ENCODE results near the gene HBEGF. TPM values are rescaled to one million over a fixed set of nuclear protein-coding genes. Genes with fewer than 3 reads are reported as not detected.

Gene HBEGF
- total RNA-seq, 1 experiment from 2014 or later, result 2.4 TPM

DNA sequence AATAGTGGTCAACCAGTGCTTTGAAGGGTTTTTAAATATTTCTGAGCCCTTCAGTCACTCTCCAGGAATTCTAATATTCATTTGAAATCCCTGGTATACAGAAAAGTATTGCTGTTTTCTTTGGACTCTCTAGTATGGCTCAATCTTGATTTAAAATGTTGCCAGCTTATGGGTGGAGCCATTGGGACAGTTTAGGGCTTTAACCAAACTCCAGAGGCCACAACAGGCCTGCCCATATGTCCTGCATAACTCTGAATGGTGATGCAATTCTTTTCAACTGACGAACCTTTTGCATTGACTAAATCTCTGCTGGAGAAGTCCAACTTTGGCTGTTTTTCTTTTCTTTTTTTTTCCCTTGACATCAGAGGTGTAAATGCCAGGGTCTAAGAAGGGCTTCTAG lies 44.9 kb upstream of the HBEGF start:
- Histone ChIP-seq H3K9ac (ENCODE audit: extremely low read depth, insufficient read length, low read length) (no peak overlapping the region), H2BK12ac (ENCODE audit: insufficient read length, low read depth, low read length) (no peak overlapping the region), H3K79me2 (ENCODE audit: insufficient read depth, low read length) (no peaks in the 10 kb centered on the region), H4K5ac (ENCODE audit: insufficient read length, low read depth, low read length) (no peak overlapping the region), H4K91ac (ENCODE audit: insufficient read length, low read depth, low read length) (no peak overlapping the region), H2BK20ac (ENCODE audit: low read depth, low read length, poor library complexity, severe bottlenecking) (no peak overlapping the region), H3K23ac (ENCODE audit: insufficient read length, low read depth, low read length) (no peak overlapping the region), H3K18ac (ENCODE audit: insufficient read length, low read depth, low read length) (no peak overlapping the region), H3K27me3 (ENCODE audit: insufficient read depth, low read length) (no peaks in the 10 kb centered on the region), H4K20me1 (ENCODE audit: control insufficient read depth, insufficient read depth, insufficient read length) (no peaks in the 10 kb centered on the region), H3K23me2 (ENCODE audit: insufficient read length, low read depth, low read length, poor library complexity, severe bottlenecking) (no peaks in the 10 kb centered on the region), H3K14ac (ENCODE audit: insufficient read depth, low read length) (no peak overlapping the region), H3K9me3 (ENCODE audit: control insufficient read depth, low read depth, low read length) (no peaks in the 10 kb centered on the region), H4K8ac (replicated peaks; ENCODE audit: insufficient read length, low read depth, low read length) (no peak overlapping the region), H2BK15ac (ENCODE audit: low read depth, low read length) (no peak overlapping the region), H2AK5ac (ENCODE audit: insufficient read length, low read length) (no peak overlapping the region), H3K79me1 (ENCODE audit: insufficient read depth, low read depth, low read length, poor library complexity, severe bottlenecking) (no peaks in the 10 kb centered on the region), H3K4me2 (ENCODE audit: insufficient read depth, insufficient read length, low read length) (no peak overlapping the region), H2AFZ (ENCODE audit: low read length) (no peak overlapping the region), H3K56ac (ENCODE audit: insufficient read length, low read depth, low read length) (no peak overlapping the region), H3T11ph (ENCODE audit: low read length) (no peak overlapping the region), H2BK120ac (ENCODE audit: low read depth, low read length, poor library complexity, severe bottlenecking) (no peak overlapping the region), H3K4me1 (ENCODE audit: insufficient read depth, low read length) (no peaks in the 10 kb centered on the region), H2BK5ac (ENCODE audit: insufficient read length, low read length) (no peak overlapping the region), H3K4ac (ENCODE audit: low read depth, low read length) (no peak overlapping the region), H3K27ac (ENCODE audit: insufficient read length, low read depth, low read length) (no peak overlapping the region)
- no peak overlapping the region for H3K4me3 Mint-ChIP-seq
- DNase-seq, result no peak
- H3K36me3 Mint-ChIP-seq (ENCODE audit: insufficient read depth in 1 of 3, low read depth in 3 of 3), result no peaks in the 10 kb centered on the region
- no peaks in the 10 kb centered on the region for H3K27me3 Mint-ChIP-seq (ENCODE audit: low read depth)
- WGBS (ENCODE audit: extremely low coverage, insufficient read length, low lambda C conversion rate), result no CpG with 5 or more reads among the region's 1 CpG
- TF ChIP-seq, protein P1, sequence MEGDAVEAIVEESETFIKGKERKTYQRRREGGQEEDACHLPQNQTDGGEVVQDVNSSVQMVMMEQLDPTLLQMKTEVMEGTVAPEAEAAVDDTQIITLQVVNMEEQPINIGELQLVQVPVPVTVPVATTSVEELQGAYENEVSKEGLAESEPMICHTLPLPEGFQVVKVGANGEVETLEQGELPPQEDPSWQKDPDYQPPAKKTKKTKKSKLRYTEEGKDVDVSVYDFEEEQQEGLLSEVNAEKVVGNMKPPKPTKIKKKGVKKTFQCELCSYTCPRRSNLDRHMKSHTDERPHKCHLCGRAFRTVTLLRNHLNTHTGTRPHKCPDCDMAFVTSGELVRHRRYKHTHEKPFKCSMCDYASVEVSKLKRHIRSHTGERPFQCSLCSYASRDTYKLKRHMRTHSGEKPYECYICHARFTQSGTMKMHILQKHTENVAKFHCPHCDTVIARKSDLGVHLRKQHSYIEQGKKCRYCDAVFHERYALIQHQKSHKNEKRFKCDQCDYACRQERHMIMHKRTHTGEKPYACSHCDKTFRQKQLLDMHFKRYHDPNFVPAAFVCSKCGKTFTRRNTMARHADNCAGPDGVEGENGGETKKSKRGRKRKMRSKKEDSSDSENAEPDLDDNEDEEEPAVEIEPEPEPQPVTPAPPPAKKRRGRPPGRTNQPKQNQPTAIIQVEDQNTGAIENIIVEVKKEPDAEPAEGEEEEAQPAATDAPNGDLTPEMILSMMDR (conservative IDR thresholded peaks at IDR 0.05), result no peak
- no peaks in the 10 kb centered on the region for H3K9me3 Mint-ChIP-seq
- no peaks in the 10 kb centered on the region for H3K4me1 Mint-ChIP-seq
- no peak overlapping the region for H3K27ac Mint-ChIP-seq

Measured in H9 (cell line).